Liver (tissue), 9 donors: ENCODE measurements around the gene CD274. TPM values are rescaled to one million over a fixed set of nuclear protein-coding genes. Genes with fewer than 3 reads are reported as not detected.

Source experiments
- DNase-seq: peaks from one replicate; pipeline ENCODE4 v3.0.0-alpha.2; 2017; ENCODE audit warnings: low spot score
- H3K27ac ChIP-seq, 2 donors: one replicate each; pipeline ENCODE4 v1.7.0; 2013; ENCODE audit warnings: inconsistent platforms in 2 of 2, low read length in 2 of 2, control low read depth in 1 of 2, low read depth in 1 of 2, mild to moderate bottlenecking in 1 of 2
- H3K27me3 ChIP-seq, 4 donors: one replicate each; pipeline versions ENCODE4 v1.6.1 to v1.7.0; 2013; ENCODE audit warnings: low read length in 3 of 4, inconsistent platforms in 1 of 4, mild to moderate bottlenecking in 1 of 4, moderate library complexity in 1 of 4; ENCODE audit not compliant: control insufficient read depth in 4 of 4, insufficient read depth in 4 of 4
- H3K36me3 ChIP-seq, 4 donors: one replicate each; pipeline versions ENCODE4 v1.6.1 to v1.7.0; 2013; ENCODE audit warnings: low read length in 3 of 4, mild to moderate bottlenecking in 3 of 4, low read depth in 1 of 4, moderate library complexity in 1 of 4; ENCODE audit not compliant: control insufficient read depth in 4 of 4, insufficient read depth in 3 of 4
- H3K4me1 ChIP-seq, 4 donors: one replicate each; pipeline versions ENCODE4 v1.6.1 to v1.7.0; 2013; ENCODE audit warnings: low read length in 3 of 4, mild to moderate bottlenecking in 3 of 4, moderate library complexity in 1 of 4; ENCODE audit not compliant: control insufficient read depth in 4 of 4, insufficient read depth in 4 of 4
- H3K4me3 ChIP-seq, 3 donors: one replicate each; pipeline versions ENCODE4 v1.6.1 to v1.7.0; 2013; ENCODE audit warnings: low read length in 3 of 3, control low read depth in 1 of 3, low read depth in 1 of 3, mild to moderate bottlenecking in 1 of 3
- H3K9ac ChIP-seq, 2 donors: one replicate each; pipeline ENCODE4 v1.7.0; 2013; ENCODE audit warnings: low read length in 2 of 2, mild to moderate bottlenecking in 2 of 2, moderate library complexity in 2 of 2, control low read depth in 1 of 2, low read depth in 1 of 2
- H3K9me3 ChIP-seq, 4 donors: one replicate each; pipeline versions ENCODE4 v1.6.1 to v1.7.0; 2013; ENCODE audit warnings: low read length in 3 of 4; ENCODE audit not compliant: control insufficient read depth in 4 of 4
- EGR1 ChIP-seq, 2 donors: IDR thresholded peaks; 2 replicates each; pipeline ENCODE4 v1.6.1; 2016 to 2018; ENCODE audit warnings: antibody characterized with exemption in 2 of 2, low read depth in 2 of 2
- HNF4A ChIP-seq, 2 donors: conservative IDR thresholded peaks; 2 replicates each; pipeline ENCODE4 v1.6.1; 2016; ENCODE audit warnings: antibody characterized with exemption in 2 of 2, mild to moderate bottlenecking in 2 of 2
- RAD21 ChIP-seq, 2 donors: IDR thresholded peaks; 2 replicates each; pipeline ENCODE4 v1.6.1; 2016; ENCODE audit warnings: antibody characterized with exemption in 2 of 2, mild to moderate bottlenecking in 2 of 2
- YY1 ChIP-seq: IDR thresholded peaks from 2 replicates; pipeline ENCODE4 v1.6.1; 2016; ENCODE audit warnings: antibody characterized with exemption, mild to moderate bottlenecking
- WGBS: extraction: QIAGEN DNeasy Blood & Tissue Kit; methylation state at CpG from one replicate; pipeline ENCODE4 v1.1.7; 2013; 5-methylcytosine and 5-hydroxymethylcytosine counted together
- polyA plus RNA-seq, 2 donors: library from polyadenylated mRNA; stranded (reverse) in 1 of 2; unstranded in 1 of 2; fragments of 200-250 nt in 1 of 2; fragments of >200 nt in 1 of 2; fragmentation: Nextera tagmentation in 1 of 2; extraction: Ambion mirVana in 1 of 2; gene quantifications; one replicate each; pipeline versions ENCODE4 v1.2.1 to v1.2.3, GENCODE V29; 2013 to 2015
- total RNA-seq, 2 donors: library from RNA; depleted of rRNA; stranded (reverse); fragments of >200 nt; gene quantifications; one replicate each; pipeline ENCODE4 v1.2.3, GENCODE V29; 2014
- TF ChIP-seq, protein P1 (sequence below): fragments of 150-350 bp; IDR thresholded peaks from 2 replicates; pipeline ENCODE4 v1.5.1; 2017; ENCODE audit warnings: improper control_type of control experiment, low read depth, low read length; ENCODE audit not compliant: missing input control
- TF ChIP-seq, protein P2 (sequence below): IDR thresholded peaks from 2 replicates; pipeline ENCODE4 v1.6.1; 2016; ENCODE audit warnings: antibody characterized with exemption
- TF ChIP-seq, protein P3 (sequence below): IDR thresholded peaks from 2 replicates; pipeline ENCODE4 v1.6.1; 2016; ENCODE audit warnings: antibody characterized with exemption, mild to moderate bottlenecking
- donor health status: healthy.
- donor health status: healthy.
- donor health status: healthy.
- donor health status: healthy.
- donor health status: healthy.

CD274 gene
- total and polyA plus RNA-seq, 4 donors = 1.0 to 3.1 (median 1.9) TPM

DNA sequence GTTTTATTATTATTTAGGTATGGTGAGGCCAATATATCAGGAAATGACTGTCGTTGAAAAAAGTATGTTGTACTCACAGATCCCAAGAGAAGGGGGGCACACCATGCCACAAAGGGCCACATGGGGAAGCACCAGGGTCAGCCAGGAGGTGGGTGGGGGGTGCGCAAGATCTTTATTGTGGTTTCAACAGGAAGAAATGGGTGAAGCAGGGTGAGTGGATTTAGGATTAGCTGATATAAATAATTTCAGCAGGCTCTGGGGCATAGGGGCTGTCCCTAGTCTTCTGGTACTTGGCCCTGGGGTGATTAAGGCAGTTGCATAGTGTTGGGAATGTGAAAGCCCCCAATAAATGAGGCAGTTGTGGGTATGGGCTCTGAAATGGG is 68.6 kb downstream of the CD274 start:
- no peaks in the 10 kb centered on the region for H3K36me3 ChIP-seq
- DNase-seq = no peak
- no peaks in the 10 kb centered on the region for H3K4me1 ChIP-seq
- H3K9me3 ChIP-seq = no peaks in the 10 kb centered on the region
- H3K4me3 ChIP-seq = no peak overlapping the region
- H3K27ac ChIP-seq = no peak overlapping the region
- TF ChIP-seq, protein P1, sequence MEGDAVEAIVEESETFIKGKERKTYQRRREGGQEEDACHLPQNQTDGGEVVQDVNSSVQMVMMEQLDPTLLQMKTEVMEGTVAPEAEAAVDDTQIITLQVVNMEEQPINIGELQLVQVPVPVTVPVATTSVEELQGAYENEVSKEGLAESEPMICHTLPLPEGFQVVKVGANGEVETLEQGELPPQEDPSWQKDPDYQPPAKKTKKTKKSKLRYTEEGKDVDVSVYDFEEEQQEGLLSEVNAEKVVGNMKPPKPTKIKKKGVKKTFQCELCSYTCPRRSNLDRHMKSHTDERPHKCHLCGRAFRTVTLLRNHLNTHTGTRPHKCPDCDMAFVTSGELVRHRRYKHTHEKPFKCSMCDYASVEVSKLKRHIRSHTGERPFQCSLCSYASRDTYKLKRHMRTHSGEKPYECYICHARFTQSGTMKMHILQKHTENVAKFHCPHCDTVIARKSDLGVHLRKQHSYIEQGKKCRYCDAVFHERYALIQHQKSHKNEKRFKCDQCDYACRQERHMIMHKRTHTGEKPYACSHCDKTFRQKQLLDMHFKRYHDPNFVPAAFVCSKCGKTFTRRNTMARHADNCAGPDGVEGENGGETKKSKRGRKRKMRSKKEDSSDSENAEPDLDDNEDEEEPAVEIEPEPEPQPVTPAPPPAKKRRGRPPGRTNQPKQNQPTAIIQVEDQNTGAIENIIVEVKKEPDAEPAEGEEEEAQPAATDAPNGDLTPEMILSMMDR = no peak
- TF ChIP-seq, protein P2, sequence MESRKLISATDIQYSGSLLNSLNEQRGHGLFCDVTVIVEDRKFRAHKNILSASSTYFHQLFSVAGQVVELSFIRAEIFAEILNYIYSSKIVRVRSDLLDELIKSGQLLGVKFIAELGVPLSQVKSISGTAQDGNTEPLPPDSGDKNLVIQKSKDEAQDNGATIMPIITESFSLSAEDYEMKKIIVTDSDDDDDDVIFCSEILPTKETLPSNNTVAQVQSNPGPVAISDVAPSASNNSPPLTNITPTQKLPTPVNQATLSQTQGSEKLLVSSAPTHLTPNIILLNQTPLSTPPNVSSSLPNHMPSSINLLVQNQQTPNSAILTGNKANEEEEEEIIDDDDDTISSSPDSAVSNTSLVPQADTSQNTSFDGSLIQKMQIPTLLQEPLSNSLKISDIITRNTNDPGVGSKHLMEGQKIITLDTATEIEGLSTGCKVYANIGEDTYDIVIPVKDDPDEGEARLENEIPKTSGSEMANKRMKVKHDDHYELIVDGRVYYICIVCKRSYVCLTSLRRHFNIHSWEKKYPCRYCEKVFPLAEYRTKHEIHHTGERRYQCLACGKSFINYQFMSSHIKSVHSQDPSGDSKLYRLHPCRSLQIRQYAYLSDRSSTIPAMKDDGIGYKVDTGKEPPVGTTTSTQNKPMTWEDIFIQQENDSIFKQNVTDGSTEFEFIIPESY = no peak
- TF ChIP-seq YY1 (no peak), EGR1 (IDR thresholded peaks at IDR 0.05; ENCODE audit: low read depth in 2 of 2) (no peak), HNF4A (conservative IDR thresholded peaks at IDR 0.05) (no peak), RAD21 (IDR thresholded peaks at IDR 0.05) (no peak)
- TF ChIP-seq, protein P3, sequence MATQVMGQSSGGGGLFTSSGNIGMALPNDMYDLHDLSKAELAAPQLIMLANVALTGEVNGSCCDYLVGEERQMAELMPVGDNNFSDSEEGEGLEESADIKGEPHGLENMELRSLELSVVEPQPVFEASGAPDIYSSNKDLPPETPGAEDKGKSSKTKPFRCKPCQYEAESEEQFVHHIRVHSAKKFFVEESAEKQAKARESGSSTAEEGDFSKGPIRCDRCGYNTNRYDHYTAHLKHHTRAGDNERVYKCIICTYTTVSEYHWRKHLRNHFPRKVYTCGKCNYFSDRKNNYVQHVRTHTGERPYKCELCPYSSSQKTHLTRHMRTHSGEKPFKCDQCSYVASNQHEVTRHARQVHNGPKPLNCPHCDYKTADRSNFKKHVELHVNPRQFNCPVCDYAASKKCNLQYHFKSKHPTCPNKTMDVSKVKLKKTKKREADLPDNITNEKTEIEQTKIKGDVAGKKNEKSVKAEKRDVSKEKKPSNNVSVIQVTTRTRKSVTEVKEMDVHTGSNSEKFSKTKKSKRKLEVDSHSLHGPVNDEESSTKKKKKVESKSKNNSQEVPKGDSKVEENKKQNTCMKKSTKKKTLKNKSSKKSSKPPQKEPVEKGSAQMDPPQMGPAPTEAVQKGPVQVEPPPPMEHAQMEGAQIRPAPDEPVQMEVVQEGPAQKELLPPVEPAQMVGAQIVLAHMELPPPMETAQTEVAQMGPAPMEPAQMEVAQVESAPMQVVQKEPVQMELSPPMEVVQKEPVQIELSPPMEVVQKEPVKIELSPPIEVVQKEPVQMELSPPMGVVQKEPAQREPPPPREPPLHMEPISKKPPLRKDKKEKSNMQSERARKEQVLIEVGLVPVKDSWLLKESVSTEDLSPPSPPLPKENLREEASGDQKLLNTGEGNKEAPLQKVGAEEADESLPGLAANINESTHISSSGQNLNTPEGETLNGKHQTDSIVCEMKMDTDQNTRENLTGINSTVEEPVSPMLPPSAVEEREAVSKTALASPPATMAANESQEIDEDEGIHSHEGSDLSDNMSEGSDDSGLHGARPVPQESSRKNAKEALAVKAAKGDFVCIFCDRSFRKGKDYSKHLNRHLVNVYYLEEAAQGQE = no peak
- H3K27me3 ChIP-seq = no peaks in the 10 kb centered on the region
- WGBS = 68% methylated on average over 2 of the region's 2 CpGs
- no peak overlapping the region for H3K9ac ChIP-seq

Other genes with a start within 250 kb of the CD274 start
- gene INSL4, start 219.1 kb upstream of the CD274 start, total RNA-seq = not detected
- not detected for gene INSL4, start 219.1 kb upstream of the CD274 start, polyA plus RNA-seq
- gene RLN2, start 145.8 kb upstream of the CD274 start, total RNA-seq = under 1 TPM in 1 of 2 donors, not detected in 1; 0.33 TPM
- gene RLN2, start 145.8 kb upstream of the CD274 start, polyA plus RNA-seq = not detected
- gene RLN1, start 110.7 kb upstream of the CD274 start, total RNA-seq = under 1 TPM in 1 of 2 donors, not detected in 1; 0.17 TPM
- not detected for gene RLN1, start 110.7 kb upstream of the CD274 start, polyA plus RNA-seq
- 1 to 10 TPM; 4.1 to 4.5 TPM for gene PLGRKT, start 12.6 kb upstream of the CD274 start, total RNA-seq
- 10 to 100 TPM in 1 of 2 donors, 1 to 10 TPM in 1; 9.9 to 11.3 TPM for gene PLGRKT, start 12.6 kb upstream of the CD274 start, polyA plus RNA-seq
- gene PDCD1LG2, start 60.0 kb downstream of the CD274 start, total RNA-seq = 1 to 10 TPM; 1.2 to 2.5 TPM
- 1 to 10 TPM in 1 of 2 donors, under 1 TPM in 1; 0.46 to 1.4 TPM for gene PDCD1LG2, start 60.0 kb downstream of the CD274 start, polyA plus RNA-seq
- 10 to 100 TPM; 14.0 to 25.8 TPM for gene RIC1, start 178.6 kb downstream of the CD274 start, total RNA-seq
- gene RIC1, start 178.6 kb downstream of the CD274 start, polyA plus RNA-seq = 1 to 10 TPM; 4.1 to 5.7 TPM